ENCODE measurements around the gene NR2F6. TPM values are rescaled to one million over a fixed set of nuclear protein-coding genes. Genes with fewer than 3 reads are reported as not detected.

NR2F6 gene
- total RNA-seq, 1 donor from 2014 or later, result 16.5 TPM

GRCh38 chr19:17237747-17238706 lies 7.7 kb downstream of the NR2F6 start:
- intact Hi-C loops (cut with micrococcal nuclease), result loop anchor here (10.0 kb wide), 1 partner anchor 47 kb away; the partner anchor contains the start of gene ANKLE1
- no peaks in the 10 kb centered on the region for H3K27me3 Mint-ChIP-seq
- H3K4me3 Mint-ChIP-seq, result peak overlapping the region; percentile 58
- no peak for DNase-seq
- peaks cover 2% of the 10 kb centered on the region for H3K36me3 Mint-ChIP-seq (ENCODE audit: low read depth)
- H3K4me1 Mint-ChIP-seq, result peaks cover 5% of the 10 kb centered on the region
- H3K9me3 Mint-ChIP-seq, result no peaks in the 10 kb centered on the region
- no peak overlapping the region for H3K27ac Mint-ChIP-seq

- DNase-seq, result no peak
- H3K27me3 Mint-ChIP-seq, result no peaks in the 10 kb centered on the region
- H3K4me1 Mint-ChIP-seq, result peaks cover 5% of the 10 kb centered on the region
- H3K4me3 Mint-ChIP-seq, result peak overlapping the region; percentile 58
- no peaks in the 10 kb centered on the region for H3K9me3 Mint-ChIP-seq
- peaks cover 5% of the 10 kb centered on the region for H3K36me3 Mint-ChIP-seq (ENCODE audit: low read depth)
- peak overlapping the region; percentile 75 for H3K27ac Mint-ChIP-seq
- intact Hi-C loops (cut with micrococcal nuclease), result loop anchor here (10.0 kb wide), 1 partner anchor 48 kb away; the partner anchor contains the start of gene ANKLE1
These were observed 8.7 kb downstream of the NR2F6 start for GRCh38 chr19:17236811-17237543.

GRCh38 chr19:17235971-17236777 lies 9.5 kb downstream of the NR2F6 start:
- Mint-ChIP-seq H3K36me3 (ENCODE audit: low read depth) (peaks cover 7% of the 10 kb centered on the region), H3K27ac (peak overlapping the region; percentile 25), H3K27me3 (no peaks in the 10 kb centered on the region), H3K4me1 (peaks cover 5% of the 10 kb centered on the region), H3K4me3 (peak overlapping the region; percentile 84), H3K9me3 (no peaks in the 10 kb centered on the region)
- intact Hi-C loops (cut with micrococcal nuclease), result loop anchor here (1.0 to 10.0 kb wide), 3 partner anchors 10 to 161 kb away; partner anchors contain the start of genes ANKLE1, HAUS8, MYO9B and OCEL1
- DNase-seq, result no peak

GRCh38 chr19:17235300-17235970 lies 10.3 kb downstream of the NR2F6 start:
- Mint-ChIP-seq H3K4me3 (peak overlapping the region; percentile 84), H3K27me3 (no peaks in the 10 kb centered on the region), H3K27ac (peak overlapping the region; percentile 86), H3K9me3 (no peaks in the 10 kb centered on the region), H3K4me1 (peaks cover 5% of the 10 kb centered on the region), H3K36me3 (ENCODE audit: low read depth) (peaks cover 9% of the 10 kb centered on the region)
- intact Hi-C loops (cut with micrococcal nuclease), result loop anchor here (1.0 to 10.0 kb wide), 3 partner anchors 9 to 161 kb away; partner anchors contain the start of genes ANKLE1, HAUS8, MYO9B and OCEL1
- DNase-seq, result peak; percentile 93

GRCh38 chr19:17234911-17235299 lies 10.8 kb downstream of the NR2F6 start:
- Mint-ChIP-seq H3K4me3 (peak overlapping the region; percentile 84), H3K4me1 (peaks cover 5% of the 10 kb centered on the region), H3K9me3 (no peaks in the 10 kb centered on the region), H3K36me3 (ENCODE audit: low read depth) (peaks cover 9% of the 10 kb centered on the region), H3K27ac (peak overlapping the region; percentile 86), H3K27me3 (no peaks in the 10 kb centered on the region)
- DNase-seq, result peak; percentile 92
- intact Hi-C loops (cut with micrococcal nuclease), result loop anchor here (1.0 to 10.0 kb wide), 3 partner anchors 9 to 160 kb away; partner anchors contain the start of genes ANKLE1, HAUS8, MYO9B and OCEL1

- Mint-ChIP-seq H3K27me3 (no peaks in the 10 kb centered on the region), H3K36me3 (ENCODE audit: low read depth) (peaks cover 9% of the 10 kb centered on the region), H3K4me1 (peaks cover 3% of the 10 kb centered on the region), H3K27ac (no peak overlapping the region), H3K9me3 (no peaks in the 10 kb centered on the region), H3K4me3 (no peak overlapping the region)
- intact Hi-C loops (cut with micrococcal nuclease), result loop anchor here (10.0 kb wide), 1 partner anchor 53 kb away; the partner anchor contains the start of gene ANKLE1
- no peak for DNase-seq
These were observed 13.5 kb downstream of the NR2F6 start for GRCh38 chr19:17232258-17232657.

- DNase-seq, result no peak
- intact Hi-C loops (cut with micrococcal nuclease), result loop anchor here (5.0 to 10.0 kb wide), 2 partner anchors 55 to 77 kb away; partner anchors contain the start of genes ANKLE1, DDA1 and MRPL34
These were observed 15.8 kb downstream of the NR2F6 start for GRCh38 chr19:17229890-17230289.

GRCh38 chr19:17227798-17228367 lies 17.8 kb downstream of the NR2F6 start:
- no peaks in the 10 kb centered on the region for H3K9me3 Mint-ChIP-seq
- peaks cover 3% of the 10 kb centered on the region for H3K4me1 Mint-ChIP-seq
- no peak overlapping the region for H3K27ac Mint-ChIP-seq
- H3K36me3 Mint-ChIP-seq (ENCODE audit: low read depth), result peaks cover 7% of the 10 kb centered on the region
- H3K4me3 Mint-ChIP-seq, result no peak overlapping the region
- DNase-seq, result no peak
- intact Hi-C loops (cut with micrococcal nuclease), result loop anchor here (5.0 kb wide), 1 partner anchor 79 kb away; the partner anchor contains the start of genes DDA1 and MRPL34
- no peaks in the 10 kb centered on the region for H3K27me3 Mint-ChIP-seq

More at GRCh38 chr19:17229890-17230289, 15.8 kb downstream of the NR2F6 start:
- Mint-ChIP-seq H3K36me3 (ENCODE audit: low read depth) (peaks cover 9% of the 10 kb centered on the region), H3K9me3 (no peaks in the 10 kb centered on the region), H3K4me1 (peaks cover 6% of the 10 kb centered on the region), H3K27me3 (no peaks in the 10 kb centered on the region), H3K27ac (no peak overlapping the region), H3K4me3 (no peak overlapping the region)

- Mint-ChIP-seq H3K4me3 (peak within 1 kb of the TSS; percentile 95), H3K4me1 (peaks cover 3% of the 10 kb centered on the region), H3K27me3 (no peaks in the 10 kb centered on the region), H3K9me3 (no peaks in the 10 kb centered on the region), H3K36me3 (ENCODE audit: low read depth) (peaks cover 2% of the 10 kb centered on the region), H3K27ac (peak within 1 kb of the TSS; percentile 99)
- intact Hi-C loops (cut with micrococcal nuclease), result loop anchor here (1.0 to 5.0 kb wide), 3 partner anchors 9 to 81 kb away; partner anchors contain the start of genes DDA1, MRPL34 and USE1
- peak; percentile 99 for DNase-seq
These were observed 19.5 kb downstream of the NR2F6 start, which contains the start of gene OCEL1 for GRCh38 chr19:17226002-17226933. OCEL1 (plus strand) TSS chr19:17226226; CDS start chr19:17226248, 22 bp downstream.

- Mint-ChIP-seq H3K9me3 (no peaks in the 10 kb centered on the region), H3K27me3 (no peaks in the 10 kb centered on the region), H3K36me3 (ENCODE audit: low read depth) (no peaks in the 10 kb centered on the region), H3K27ac (no peak overlapping the region), H3K4me1 (peaks cover 3% of the 10 kb centered on the region), H3K4me3 (peak overlapping the region; percentile 66)
- DNase-seq, result no peak
- intact Hi-C loops (cut with micrococcal nuclease), result loop anchor here (5.0 kb wide), 1 partner anchor 82 kb away; the partner anchor contains the start of genes DDA1 and MRPL34
These were observed 20.7 kb downstream of the NR2F6 start for GRCh38 chr19:17225053-17225452.

- no peaks in the 10 kb centered on the region for H3K9me3 Mint-ChIP-seq
- peaks cover 5% of the 10 kb centered on the region for H3K4me1 Mint-ChIP-seq
- H3K4me3 Mint-ChIP-seq, result no peak overlapping the region
- intact Hi-C loops (cut with micrococcal nuclease), result no loop called here
- H3K36me3 Mint-ChIP-seq (ENCODE audit: low read depth), result peaks cover 29% of the 10 kb centered on the region
- no peaks in the 10 kb centered on the region for H3K27me3 Mint-ChIP-seq
- H3K27ac Mint-ChIP-seq, result no peak overlapping the region
- DNase-seq, result no peak
These were observed 25.4 kb downstream of the NR2F6 start for GRCh38 chr19:17220207-17220758.

Measured in activated CD4-positive, alpha-beta T cell treated with anti-CD3 and anti-CD28 coated beads, Interleukin-2, amount 10 ng/mL, durations not matched to agents 24 days and 14 days (primary cell).